Urinary bladder (tissue), 4 donors: ENCODE data around the gene TRAPPC5. TPM values are rescaled to one million over a fixed set of nuclear protein-coding genes. Genes with fewer than 3 reads are reported as not detected.

Experiments
- DNase-seq: peaks from one replicate; pipeline ENCODE4 v3.0.0-alpha.2; 2015; ENCODE audit errors: extremely low spot score
- H3K27ac ChIP-seq: one replicate; pipeline ENCODE4 v1.5.1; 2013; ENCODE audit warnings: low read depth, mild to moderate bottlenecking, moderate library complexity
- H3K36me3 ChIP-seq: one replicate; pipeline ENCODE4 v1.6.1; 2013; ENCODE audit warnings: mild to moderate bottlenecking, moderate library complexity; ENCODE audit not compliant: insufficient read depth
- H3K4me1 ChIP-seq: one replicate; pipeline ENCODE4 v1.6.1; 2013; ENCODE audit warnings: mild to moderate bottlenecking, moderate library complexity; ENCODE audit not compliant: insufficient read depth
- H3K4me3 ChIP-seq: one replicate; pipeline ENCODE4 v1.5.1; 2013; ENCODE audit warnings: low read depth, low read length
- WGBS: extraction: QIAGEN DNeasy Blood & Tissue Kit; methylation state at CpG from one replicate; pipeline ENCODE4 v1.1.7; 2013; 5-methylcytosine and 5-hydroxymethylcytosine counted together
- polyA plus RNA-seq: library from polyadenylated mRNA; stranded (reverse); fragments of 200-250 nt; gene quantifications from one replicate; pipeline ENCODE4 v1.2.3, GENCODE V29; 2013
- total RNA-seq: library from RNA; depleted of rRNA; stranded (reverse); fragments of >200 nt; gene quantifications from one replicate; pipeline ENCODE4 v1.2.3, GENCODE V29; 2014
- donor health status: healthy with polysubstance abuse.
- donor health status: healthy.

Gene TRAPPC5
- total and polyA plus RNA-seq, 2 donors: 21.6 to 112 TPM

GRCh38 chr19:7705387-7706187 is 25.0 kb downstream of the TRAPPC5 start:
- no peak for DNase-seq
- Histone ChIP-seq H3K4me1 (no peaks in the 10 kb centered on the region), H3K27ac (no peak overlapping the region), H3K36me3 (no peaks in the 10 kb centered on the region), H3K4me3 (no peak overlapping the region)
- 59% methylated on average over 24 of the region's 24 CpGs for WGBS

- no peak for DNase-seq
- no peak overlapping the region for H3K4me3 ChIP-seq
- no peaks in the 10 kb centered on the region for H3K4me1 ChIP-seq
- H3K27ac ChIP-seq: no peak overlapping the region
- WGBS: 78% methylated on average over 14 of the region's 14 CpGs
- H3K36me3 ChIP-seq: no peaks in the 10 kb centered on the region
Observed at GRCh38 chr19:7706188-7706954, 25.7 kb downstream of the TRAPPC5 start.

GRCh38 chr19:7706955-7707456 is 26.4 kb downstream of the TRAPPC5 start:
- H3K36me3 ChIP-seq: no peaks in the 10 kb centered on the region
- 50% methylated on average over 8 of the region's 8 CpGs for WGBS
- H3K27ac ChIP-seq: no peak overlapping the region
- no peak for DNase-seq
- H3K4me3 ChIP-seq: no peak overlapping the region
- no peaks in the 10 kb centered on the region for H3K4me1 ChIP-seq

- no peak overlapping the region for H3K4me3 ChIP-seq
- WGBS: 79% methylated on average over 10 of the region's 10 CpGs
- DNase-seq: no peak
- H3K27ac ChIP-seq: no peak overlapping the region
- H3K36me3 ChIP-seq: no peaks in the 10 kb centered on the region
- H3K4me1 ChIP-seq: no peaks in the 10 kb centered on the region
Observed at GRCh38 chr19:7709932-7710460, 29.4 kb downstream of the TRAPPC5 start.

GRCh38 chr19:7710616-7711015 is 30.0 kb downstream of the TRAPPC5 start:
- 78% methylated on average over 5 of the region's 5 CpGs for WGBS
- Histone ChIP-seq H3K36me3 (no peaks in the 10 kb centered on the region), H3K4me1 (no peaks in the 10 kb centered on the region), H3K4me3 (no peak overlapping the region), H3K27ac (no peak overlapping the region)
- DNase-seq: no peak

GRCh38 chr19:7715671-7716070 is 35.0 kb downstream of the TRAPPC5 start:
- no peak for DNase-seq
- H3K27ac ChIP-seq: no peak overlapping the region
- no peak overlapping the region for H3K4me3 ChIP-seq
- no peaks in the 10 kb centered on the region for H3K4me1 ChIP-seq
- H3K36me3 ChIP-seq: no peaks in the 10 kb centered on the region
- 61% methylated on average over 1 of the region's 1 CpG for WGBS

GRCh38 chr19:7716762-7717161 is 36.1 kb downstream of the TRAPPC5 start:
- H3K4me3 ChIP-seq: no peak overlapping the region
- no peak overlapping the region for H3K27ac ChIP-seq
- WGBS: 73% methylated on average over 1 of the region's 1 CpG
- H3K36me3 ChIP-seq: no peaks in the 10 kb centered on the region
- no peaks in the 10 kb centered on the region for H3K4me1 ChIP-seq
- no peak for DNase-seq

- H3K27ac ChIP-seq: no peak overlapping the region
- 53% methylated on average over 8 of the region's 8 CpGs for WGBS
- H3K4me3 ChIP-seq: no peak overlapping the region
- no peaks in the 10 kb centered on the region for H3K36me3 ChIP-seq
- H3K4me1 ChIP-seq: no peaks in the 10 kb centered on the region
- no peak for DNase-seq
Observed at GRCh38 chr19:7718668-7719067, 38.0 kb downstream of the TRAPPC5 start.

GRCh38 chr19:7720351-7720750 is 39.7 kb downstream of the TRAPPC5 start:
- Histone ChIP-seq H3K4me3 (no peak overlapping the region), H3K27ac (no peak overlapping the region), H3K4me1 (no peaks in the 10 kb centered on the region), H3K36me3 (no peaks in the 10 kb centered on the region)
- WGBS: 67% methylated on average over 6 of the region's 6 CpGs
- no peak for DNase-seq

GRCh38 chr19:7722231-7722651 is 41.6 kb downstream of the TRAPPC5 start:
- H3K27ac ChIP-seq: no peak overlapping the region
- DNase-seq: no peak
- H3K4me1 ChIP-seq: no peaks in the 10 kb centered on the region
- no peaks in the 10 kb centered on the region for H3K36me3 ChIP-seq
- no peak overlapping the region for H3K4me3 ChIP-seq
- 56% methylated on average over 5 of the region's 5 CpGs for WGBS

GRCh38 chr19:7725791-7726190 is 45.2 kb downstream of the TRAPPC5 start:
- Histone ChIP-seq H3K36me3 (no peaks in the 10 kb centered on the region), H3K4me3 (no peak overlapping the region), H3K4me1 (no peaks in the 10 kb centered on the region), H3K27ac (no peak overlapping the region)
- no peak for DNase-seq
- 56% methylated on average over 2 of the region's 2 CpGs for WGBS

- no peak overlapping the region for H3K4me3 ChIP-seq
- WGBS: 15% methylated on average over 16 of the region's 16 CpGs
- no peaks in the 10 kb centered on the region for H3K4me1 ChIP-seq
- H3K36me3 ChIP-seq: no peaks in the 10 kb centered on the region
- no peak overlapping the region for H3K27ac ChIP-seq
- DNase-seq: no peak
Observed at GRCh38 chr19:7729211-7729610, 48.6 kb downstream of the TRAPPC5 start.

- 4% methylated on average over 34 of the region's 34 CpGs for WGBS
- Histone ChIP-seq H3K27ac (no peak overlapping the region), H3K4me1 (no peaks in the 10 kb centered on the region), H3K4me3 (no peak overlapping the region), H3K36me3 (no peaks in the 10 kb centered on the region)
- DNase-seq: no peak
Observed at GRCh38 chr19:7729831-7730285, 49.2 kb downstream of the TRAPPC5 start.
